GM23338 (cell line): Measurements from ENCODE around the gene CLCNKA.

Experiments used
- CREB1 ChIP-seq: fragments of 250-450 bp; sonication (Bioruptor Pico); IDR thresholded peaks from 2 replicates; pipeline ENCODE4 v1.5.0; 2020; ENCODE audit warnings: low read depth, mild to moderate bottlenecking, moderate library complexity
- CTCF ChIP-seq, 2 experiments: fragments of 200-600 bp in 1 of 2; sonication (generic) in 1 of 2; conservative IDR thresholded peaks; 2 replicates each; pipeline versions ENCODE4 v1.5.1 to v1.6.1; 2016 to 2017; ENCODE audit warnings: antibody characterized with exemption in 2 of 2, low read depth in 2 of 2, mild to moderate bottlenecking in 2 of 2, moderate library complexity in 1 of 2
- ETS1 ChIP-seq: IDR thresholded peaks from 2 replicates; pipeline ENCODE4 v1.6.1; 2016; ENCODE audit warnings: antibody characterized with exemption
- EZH2 ChIP-seq: fragments of 200-600 bp; sonication (generic); IDR thresholded peaks from one replicate; pipeline ENCODE4 v1.8.0; 2017; ENCODE audit warnings: antibody characterized with exemption, mild to moderate bottlenecking, low read depth; ENCODE audit not compliant: unreplicated experiment
- EZH2phosphoT487 ChIP-seq: fragments of 200-600 bp; sonication (generic); IDR thresholded peaks from one replicate; pipeline ENCODE4 v1.8.1; 2018; ENCODE audit warnings: antibody characterized with exemption; ENCODE audit not compliant: unreplicated experiment
- JUNB ChIP-seq: IDR thresholded peaks from one replicate; pipeline ENCODE4 v1.6.1; 2016; ENCODE audit warnings: antibody characterized with exemption; ENCODE audit not compliant: unreplicated experiment
- NANOG ChIP-seq: IDR thresholded peaks from 2 replicates; pipeline ENCODE4 v1.6.1; 2016; ENCODE audit warnings: antibody characterized with exemption, borderline replicate concordance
- POLR2AphosphoS5 ChIP-seq: IDR thresholded peaks from 2 replicates; pipeline ENCODE4 v1.6.1; 2016; ENCODE audit warnings: antibody characterized with exemption, low read depth
- STAT1 ChIP-seq: IDR thresholded peaks from one replicate; pipeline ENCODE4 v1.6.1; 2016; ENCODE audit warnings: antibody characterized with exemption; ENCODE audit not compliant: unreplicated experiment
- ZNF114 ChIP-seq: fragments of 250-450 bp; sonication (Bioruptor Pico); IDR thresholded peaks from 2 replicates; pipeline ENCODE4 v1.5.0; 2020; ENCODE audit warnings: mild to moderate bottlenecking, moderate library complexity
- ZNF331 ChIP-seq: fragments of 250-450 bp; sonication (Bioruptor Pico); IDR thresholded peaks from 2 replicates; pipeline ENCODE4 v1.5.0; 2020; ENCODE audit warnings: low read depth, mild to moderate bottlenecking, moderate library complexity
- ZNF462 ChIP-seq: fragments of 250-450 bp; sonication (Bioruptor Pico); IDR thresholded peaks from 2 replicates; pipeline ENCODE4 v1.5.0; 2020; ENCODE audit warnings: mild to moderate bottlenecking, moderate library complexity
- TF ChIP-seq, protein P1 (sequence below): IDR thresholded peaks from one replicate; pipeline ENCODE4 v1.6.1; 2018; ENCODE audit warnings: antibody characterized with exemption; ENCODE audit not compliant: unreplicated experiment

DNA sequence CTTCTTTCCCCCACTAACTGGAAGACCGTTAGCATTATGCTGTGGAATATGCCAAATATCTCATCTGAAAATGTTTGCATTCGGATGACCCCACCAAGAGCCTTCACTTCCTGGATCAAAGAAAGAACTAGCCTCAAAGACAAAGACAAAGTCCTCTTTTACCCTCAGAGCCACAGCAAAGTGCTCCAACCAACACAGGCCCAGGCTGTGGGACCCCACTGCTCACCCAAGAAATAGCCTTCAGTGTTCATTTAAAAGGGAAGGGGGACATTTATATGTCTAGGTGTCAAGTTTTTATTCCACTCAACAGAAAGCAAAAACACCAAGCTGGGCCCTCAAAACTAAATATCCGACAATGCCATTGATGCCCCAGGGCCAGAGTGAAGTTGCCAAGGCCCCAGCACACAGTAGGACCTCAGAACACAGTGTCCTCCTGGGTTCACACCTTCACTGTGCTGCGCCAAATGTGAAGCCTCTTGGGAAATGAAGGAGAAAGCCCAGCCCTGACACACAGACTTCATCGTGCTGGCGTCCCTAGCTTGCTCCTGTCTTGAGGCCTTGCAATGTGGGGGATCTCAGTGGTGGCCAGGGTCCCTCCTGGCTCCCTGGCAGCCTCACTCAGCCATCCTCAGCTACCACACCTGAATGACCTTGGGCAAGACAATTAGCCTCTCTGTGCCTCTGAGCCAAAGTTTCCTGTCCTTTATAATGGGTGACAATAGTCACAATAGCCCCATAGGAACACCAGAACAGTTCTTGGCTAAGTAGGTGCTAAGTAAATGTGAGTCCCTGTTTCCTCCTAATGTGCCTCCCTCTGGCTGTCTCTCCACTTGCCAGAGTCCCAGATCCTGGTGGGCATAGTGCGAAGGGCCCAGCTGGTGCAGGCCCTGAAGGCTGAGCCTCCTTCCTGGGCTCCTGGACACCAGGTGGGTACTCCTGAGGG, 33.0 kb downstream of the CLCNKA start:
- TF ChIP-seq CTCF (conservative IDR thresholded peaks at IDR 0.05; ENCODE audit: low read depth in 2 of 2) (no peak), EZH2 (no peak), POLR2AphosphoS5 (no peak), EZH2phosphoT487 (no peak), JUNB (no peak), ZNF462 (CRISPR knock-in tag) (no peak), NANOG (no peak), CREB1 (CRISPR knock-in tag) (no peak), ETS1 (no peak), ZNF331 (CRISPR knock-in tag) (no peak), STAT1 (no peak), ZNF114 (CRISPR knock-in tag) (no peak)
- TF ChIP-seq, protein P1, sequence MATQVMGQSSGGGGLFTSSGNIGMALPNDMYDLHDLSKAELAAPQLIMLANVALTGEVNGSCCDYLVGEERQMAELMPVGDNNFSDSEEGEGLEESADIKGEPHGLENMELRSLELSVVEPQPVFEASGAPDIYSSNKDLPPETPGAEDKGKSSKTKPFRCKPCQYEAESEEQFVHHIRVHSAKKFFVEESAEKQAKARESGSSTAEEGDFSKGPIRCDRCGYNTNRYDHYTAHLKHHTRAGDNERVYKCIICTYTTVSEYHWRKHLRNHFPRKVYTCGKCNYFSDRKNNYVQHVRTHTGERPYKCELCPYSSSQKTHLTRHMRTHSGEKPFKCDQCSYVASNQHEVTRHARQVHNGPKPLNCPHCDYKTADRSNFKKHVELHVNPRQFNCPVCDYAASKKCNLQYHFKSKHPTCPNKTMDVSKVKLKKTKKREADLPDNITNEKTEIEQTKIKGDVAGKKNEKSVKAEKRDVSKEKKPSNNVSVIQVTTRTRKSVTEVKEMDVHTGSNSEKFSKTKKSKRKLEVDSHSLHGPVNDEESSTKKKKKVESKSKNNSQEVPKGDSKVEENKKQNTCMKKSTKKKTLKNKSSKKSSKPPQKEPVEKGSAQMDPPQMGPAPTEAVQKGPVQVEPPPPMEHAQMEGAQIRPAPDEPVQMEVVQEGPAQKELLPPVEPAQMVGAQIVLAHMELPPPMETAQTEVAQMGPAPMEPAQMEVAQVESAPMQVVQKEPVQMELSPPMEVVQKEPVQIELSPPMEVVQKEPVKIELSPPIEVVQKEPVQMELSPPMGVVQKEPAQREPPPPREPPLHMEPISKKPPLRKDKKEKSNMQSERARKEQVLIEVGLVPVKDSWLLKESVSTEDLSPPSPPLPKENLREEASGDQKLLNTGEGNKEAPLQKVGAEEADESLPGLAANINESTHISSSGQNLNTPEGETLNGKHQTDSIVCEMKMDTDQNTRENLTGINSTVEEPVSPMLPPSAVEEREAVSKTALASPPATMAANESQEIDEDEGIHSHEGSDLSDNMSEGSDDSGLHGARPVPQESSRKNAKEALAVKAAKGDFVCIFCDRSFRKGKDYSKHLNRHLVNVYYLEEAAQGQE, result no peak
